ENCODE results near the gene ZFP36L1.

ZFP36L1 gene

DNA sequence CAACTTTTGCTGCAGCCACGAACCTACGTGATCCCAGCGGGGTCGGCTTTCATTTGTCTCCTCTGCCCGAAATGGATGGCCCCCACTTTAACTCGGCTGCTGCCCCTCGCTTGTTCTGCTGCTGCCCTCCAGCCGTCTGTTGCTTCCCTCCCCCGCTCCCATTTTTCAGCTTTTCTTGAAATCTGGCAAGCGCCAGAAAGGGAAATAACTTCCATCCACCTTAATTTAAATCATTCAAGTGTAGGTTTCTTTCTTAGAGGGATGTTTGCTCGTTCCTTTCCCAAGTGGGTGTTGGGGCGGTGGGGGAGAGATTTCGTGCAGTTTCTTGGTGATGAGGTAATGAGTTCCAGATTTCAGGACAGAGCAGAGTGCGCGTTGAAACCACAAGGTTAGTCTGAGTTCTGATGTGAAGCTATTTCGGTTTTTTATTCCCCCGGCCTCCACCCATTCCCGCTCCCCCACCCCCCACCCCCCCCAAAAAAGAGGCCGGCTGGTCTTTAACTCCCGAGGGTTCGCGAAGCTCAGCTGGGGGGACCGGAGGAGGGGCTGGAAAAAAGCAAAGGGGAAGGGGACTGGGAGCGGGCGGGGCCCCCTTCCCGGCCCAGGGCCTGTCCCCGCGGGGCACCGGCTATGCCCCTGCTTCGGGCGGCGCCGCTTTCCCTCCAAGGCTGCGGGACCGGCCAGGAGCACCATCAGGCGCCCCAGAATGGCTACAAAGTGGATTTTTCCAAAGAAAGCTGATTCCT lies 2.2 kb upstream of the ZFP36L1 start:
- no peak for DNase-seq

- DNase-seq: no peak
Measured at GRCh38 chr14:68794130-68794850, 1.4 kb upstream of the ZFP36L1 start.

DNA sequence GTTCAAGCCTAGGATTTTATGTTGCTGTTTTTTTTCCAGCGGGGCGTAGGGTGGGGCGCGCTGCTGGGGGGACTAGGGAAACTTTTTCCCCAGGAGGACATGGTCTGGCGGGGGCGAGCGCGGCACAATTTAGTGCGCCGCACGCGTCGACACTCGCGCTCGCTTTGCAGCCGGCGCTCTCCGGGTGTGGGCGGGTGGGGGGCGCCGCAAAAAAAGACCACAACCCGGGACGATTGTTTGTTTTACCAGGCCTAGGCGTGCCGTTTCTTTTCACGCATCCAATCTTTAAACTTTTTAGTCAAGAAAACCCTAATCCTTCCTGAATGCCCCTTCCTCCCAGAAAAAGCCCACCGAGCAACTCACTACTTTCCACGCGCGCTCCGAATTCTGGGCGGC lies 865 bp upstream of the ZFP36L1 start:
- DNase-seq: no peak

DNA sequence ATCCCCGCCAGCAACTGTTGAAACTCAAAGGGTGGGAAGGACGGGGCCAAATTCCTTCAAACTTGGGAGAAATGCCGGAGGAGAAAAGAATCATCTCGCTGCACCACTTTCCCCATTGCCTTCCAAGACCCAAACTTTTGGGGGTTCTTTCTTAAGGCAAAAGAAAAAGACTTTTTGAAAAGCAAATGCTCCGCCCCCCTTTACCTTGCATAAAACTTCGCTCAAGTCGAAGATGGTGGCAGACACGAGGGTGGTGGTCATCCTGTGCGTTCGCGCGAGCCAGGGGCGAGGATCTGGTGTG lies 239 bp downstream of the ZFP36L1 start:
- DNase-seq: no peak

DNA sequence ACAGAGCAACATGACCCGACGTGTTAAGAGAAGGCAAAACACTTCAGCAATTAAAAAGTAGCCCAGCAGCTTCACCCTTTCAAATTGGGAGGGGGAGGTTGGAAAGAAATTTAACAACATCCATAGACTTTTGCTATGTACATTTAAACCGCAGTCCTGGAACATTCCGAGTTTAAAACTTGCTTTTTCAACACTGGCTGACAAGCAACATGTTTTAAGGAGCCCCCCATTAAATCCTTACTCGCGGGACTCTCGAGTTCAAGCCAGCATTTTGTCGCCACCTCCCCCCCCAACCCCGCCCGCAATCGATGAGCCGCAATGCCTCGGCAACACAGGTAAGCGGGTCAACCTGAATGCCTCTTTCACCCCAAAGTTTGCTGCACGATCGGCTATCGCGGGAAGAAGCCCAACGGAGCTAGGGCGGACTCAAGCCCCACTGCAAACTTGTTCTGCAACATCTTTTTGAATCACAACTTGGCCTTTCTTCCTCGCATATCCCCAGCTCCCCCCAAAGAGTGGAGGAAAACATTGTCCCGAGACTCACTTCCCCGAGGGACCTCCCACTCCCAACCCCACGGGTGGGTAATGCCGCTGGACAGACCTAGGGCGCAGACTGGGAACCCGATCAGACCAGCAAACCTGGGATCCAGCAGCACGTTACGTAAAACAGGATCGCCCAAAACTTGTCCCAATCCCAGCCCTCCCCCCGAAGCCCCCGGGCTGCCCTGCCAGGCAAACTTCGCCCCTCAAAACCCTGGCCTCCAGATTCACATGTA lies 777 bp downstream of the ZFP36L1 start:
- no peak for DNase-seq

GRCh38 chr14:68791078-68791901 lies 1.6 kb downstream of the ZFP36L1 start:
- no peak for DNase-seq

GRCh38 chr14:68790644-68791077 lies 2.2 kb downstream of the ZFP36L1 start:
- no peak for DNase-seq

DNA sequence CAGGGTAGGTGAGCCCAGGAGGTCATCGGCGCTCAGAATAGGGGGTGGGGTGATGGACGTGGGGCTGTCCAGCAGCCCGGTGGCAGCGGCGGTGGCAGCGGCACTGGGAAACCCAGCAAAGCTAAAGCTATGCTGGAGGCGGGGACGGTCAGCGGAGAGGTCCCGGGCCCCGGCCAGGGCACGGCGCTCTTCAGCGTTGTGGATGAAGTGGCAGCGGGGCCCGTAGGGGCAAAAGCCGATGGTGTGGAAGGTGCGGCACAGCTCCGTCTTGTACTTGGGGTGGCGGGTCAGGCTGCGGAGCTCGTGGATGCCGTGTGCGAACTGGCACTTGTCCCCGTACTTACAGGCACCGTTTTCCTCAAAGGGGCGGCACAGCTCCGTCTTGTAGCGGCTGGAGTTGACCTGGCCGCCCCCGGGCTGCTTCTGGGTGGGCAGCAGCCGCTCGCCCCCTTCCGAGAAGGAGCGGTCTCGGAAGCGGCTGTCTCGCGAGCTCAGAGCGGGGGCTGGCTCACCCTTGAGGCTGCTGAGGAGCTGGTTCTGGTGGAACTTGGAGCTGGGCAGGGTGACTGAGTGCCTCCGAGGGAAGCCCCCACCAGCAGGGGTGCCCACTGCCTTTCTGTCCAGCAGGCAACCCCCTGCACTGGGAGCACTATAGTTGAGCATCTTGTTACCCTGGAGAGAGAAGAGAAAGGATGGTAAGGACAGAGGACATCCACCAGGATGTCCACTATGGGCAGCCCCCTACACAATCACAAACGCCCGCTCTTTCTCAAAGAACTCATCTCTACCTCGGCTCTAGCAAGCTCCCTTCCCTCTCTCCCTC lies 2.8 kb downstream of the ZFP36L1 start:
- DNase-seq: no peak

GRCh38 chr14:68788996-68789820 lies 3.7 kb downstream of the ZFP36L1 start:
- DNase-seq: no peak

- no peak for DNase-seq
Measured at GRCh38 chr14:68788275-68788995, 4.4 kb downstream of the ZFP36L1 start.

- DNase-seq: no peak
Measured at GRCh38 chr14:68787092-68787992, 5.5 kb downstream of the ZFP36L1 start.

DNA sequence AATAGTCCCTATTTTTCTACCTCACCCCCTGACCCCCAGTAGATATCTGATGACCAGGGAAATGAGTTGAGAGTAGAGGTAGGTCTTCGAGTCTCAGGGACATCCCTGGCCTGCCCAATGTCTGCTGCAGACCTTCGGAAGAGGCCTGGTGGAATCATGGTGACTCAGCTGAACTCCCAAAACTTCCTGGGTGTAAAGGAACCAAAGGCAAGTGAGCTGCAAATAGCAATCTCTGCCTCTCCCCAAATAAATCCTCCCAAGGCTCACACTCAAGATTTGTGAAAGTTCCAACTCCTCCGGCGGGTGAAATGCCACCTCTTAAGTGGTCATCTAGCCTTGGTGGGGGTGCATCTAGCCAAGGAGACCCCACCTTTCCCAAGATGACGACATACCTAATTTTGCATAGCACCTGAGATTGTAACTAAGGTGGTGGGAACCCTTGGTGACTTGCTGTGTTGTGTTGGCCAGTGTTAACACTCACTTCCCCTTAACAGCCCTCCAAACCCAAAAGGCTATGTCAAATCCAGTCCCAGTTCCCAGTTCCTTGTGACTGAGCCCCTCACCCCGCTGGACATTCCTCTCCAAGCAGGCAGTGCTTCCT lies 6.3 kb downstream of the ZFP36L1 start:
- DNase-seq: no peak

DNA sequence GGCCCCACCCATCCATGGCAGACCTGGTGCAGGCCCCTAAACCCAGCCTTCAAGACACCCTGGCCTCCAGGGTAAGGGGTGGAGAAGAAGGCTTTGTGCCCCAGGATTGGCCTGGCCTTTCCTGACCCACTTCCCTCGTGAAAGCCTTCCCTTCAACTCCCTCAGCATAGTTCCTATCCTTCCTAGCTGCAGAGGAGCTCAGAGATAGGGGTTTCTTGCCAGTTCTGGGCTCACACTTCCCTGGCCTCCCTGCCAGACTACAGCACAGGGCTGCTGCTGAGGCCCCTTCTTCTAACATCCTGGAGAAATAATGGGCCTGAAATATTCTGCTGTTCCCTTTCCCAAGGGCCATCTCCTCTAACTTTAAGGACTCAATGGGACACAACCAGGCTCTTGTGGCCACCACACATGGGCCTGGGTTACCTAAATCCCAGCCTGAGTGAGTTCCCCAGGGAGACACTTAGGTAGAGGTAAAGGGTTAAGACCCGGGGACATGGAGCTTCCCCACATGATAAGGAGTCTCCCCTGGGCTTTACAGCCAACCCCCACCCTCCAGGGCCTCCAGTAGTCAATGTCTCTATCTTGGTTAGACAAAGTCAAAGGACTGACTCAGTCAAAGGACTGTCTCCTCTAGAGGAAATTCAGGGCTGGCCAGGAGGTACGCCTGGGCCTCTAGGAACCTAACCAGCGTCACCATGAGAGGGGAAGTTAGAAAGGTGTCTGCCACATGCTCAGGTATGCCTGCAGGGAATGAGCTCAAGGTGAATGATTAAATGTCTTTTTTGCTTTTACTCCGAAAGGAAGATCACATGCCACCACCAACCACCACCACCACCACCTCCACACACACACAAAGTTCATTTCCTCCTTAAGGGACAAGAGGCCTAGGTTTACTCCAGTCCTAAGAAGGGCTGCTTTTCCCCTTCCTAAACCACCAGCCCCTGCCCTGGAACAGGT lies 7.1 kb downstream of the ZFP36L1 start:
- DNase-seq: no peak

DNA sequence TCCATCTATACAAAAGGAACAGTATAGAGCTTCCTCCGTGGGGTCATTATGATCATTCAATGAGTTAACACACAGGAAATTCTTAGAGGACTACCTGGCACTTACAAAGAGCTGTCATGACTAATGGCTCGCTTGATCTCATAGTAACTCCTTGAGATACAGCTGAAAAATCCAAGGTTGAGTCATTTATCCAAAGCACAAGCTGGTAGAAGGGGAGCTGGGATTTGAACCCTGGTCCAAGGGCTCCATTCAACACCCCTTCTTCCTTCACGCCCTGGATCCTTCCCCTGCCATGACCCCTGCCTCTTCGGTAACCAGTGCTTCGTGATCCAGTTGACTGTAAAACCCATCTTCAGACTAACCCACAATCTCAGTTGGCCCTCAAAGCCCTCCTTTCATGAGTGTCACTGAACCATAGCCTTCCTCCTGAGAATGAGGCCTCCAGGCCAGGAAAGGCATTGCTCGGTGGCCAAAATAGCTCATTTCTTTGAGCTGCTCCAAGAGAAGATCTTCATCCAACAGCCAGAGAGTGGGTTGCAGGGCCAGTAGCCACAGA lies 7.8 kb downstream of the ZFP36L1 start:
- no peak for DNase-seq

GRCh38 chr14:68784226-68784910 lies 8.5 kb downstream of the ZFP36L1 start:
- no peak for DNase-seq

GRCh38 chr14:68783408-68784225 lies 9.2 kb downstream of the ZFP36L1 start:
- DNase-seq: no peak
